ENCODE measurements around the gene NAT14.

- TF ChIP-seq POLR2A (IDR thresholded peaks at IDR 0.05; ENCODE audit: low read length) (no peak), GATA1 (IDR thresholded peaks at IDR 0.05; ENCODE audit: low read depth, low read length) (no peak)
Measured at GRCh38 chr19:55457683-55458457, 27.1 kb upstream of the NAT14 start.
